DND-41 (cell line): ENCODE results near the gene CASQ1.

ENCODE experiments used
- ATAC-seq: fragments of 200-7000 bp; cut with Tn5 transposase; 3 replicates; pipeline ENCODE4 v1.9.1; 2021; ENCODE audit warnings: low read depth; ENCODE audit not compliant: insufficient read depth
- DNase-seq: peaks from one replicate; pipeline ENCODE4 v3.0.0-alpha.2; 2020
- H2AFZ ChIP-seq: 2 replicates; pipeline ENCODE4 v1.6.0; 2012; ENCODE audit warnings: low read depth, low read length
- H3K27ac ChIP-seq: 2 replicates; pipeline ENCODE4 v1.5.1; 2012; ENCODE audit warnings: low read length, inconsistent platforms
- H3K27me3 ChIP-seq: fragments of 200-600 bp; sonication (generic); 2 replicates; pipeline ENCODE4 v1.6.0; 2012; ENCODE audit warnings: low read length, mild to moderate bottlenecking, inconsistent platforms; ENCODE audit not compliant: insufficient read depth, poor library complexity
- H3K36me3 ChIP-seq: 2 replicates; pipeline ENCODE4 v1.5.1; 2012; ENCODE audit warnings: low read length, inconsistent platforms; ENCODE audit not compliant: insufficient read depth
- H3K4me1 ChIP-seq: 2 replicates; pipeline ENCODE4 v1.5.1; 2012; ENCODE audit warnings: mild to moderate bottlenecking, low read length; ENCODE audit not compliant: insufficient read depth
- H3K4me2 ChIP-seq: 2 replicates; pipeline ENCODE4 v1.6.0; 2012; ENCODE audit warnings: mild to moderate bottlenecking, moderate library complexity, low read length, inconsistent platforms; ENCODE audit not compliant: insufficient read depth
- H3K4me3 ChIP-seq, 2 experiments: fragments of 200-600 bp in 1 of 2; shearing (Covaris generic) in 1 of 2; 2 replicates each; pipeline ENCODE4 v1.5.1; 2012 to 2016; ENCODE audit warnings: inconsistent platforms in 2 of 2, low read length in 2 of 2, mild to moderate bottlenecking in 2 of 2, low read depth in 1 of 2, moderate library complexity in 1 of 2
- H3K79me2 ChIP-seq: 2 replicates; pipeline ENCODE4 v1.6.0; 2012; ENCODE audit warnings: low read length, inconsistent platforms; ENCODE audit not compliant: insufficient read depth
- H3K9ac ChIP-seq: 2 replicates; pipeline ENCODE4 v1.6.0; 2012; ENCODE audit warnings: low read depth, mild to moderate bottlenecking, inconsistent platforms, low read length, moderate library complexity
- H3K9me3 ChIP-seq: 2 replicates; pipeline ENCODE4 v1.5.1; 2012; ENCODE audit warnings: low read length, moderate library complexity, mild to moderate bottlenecking, inconsistent platforms; ENCODE audit not compliant: insufficient read depth, severe bottlenecking
- H4K20me1 ChIP-seq: 2 replicates; pipeline ENCODE4 v1.6.0; 2012; ENCODE audit warnings: low read length; ENCODE audit not compliant: insufficient read depth
- EZH2 ChIP-seq: IDR thresholded peaks from 3 replicates; pipeline ENCODE4 v1.6.1; 2012; ENCODE audit warnings: borderline replicate concordance, low read depth, mild to moderate bottlenecking, moderate library complexity, low read length, inconsistent platforms; ENCODE audit not compliant: severe bottlenecking
- TF ChIP-seq, protein P1 (sequence below): IDR thresholded peaks from 2 replicates; pipeline ENCODE4 v1.5.1; 2012; ENCODE audit warnings: borderline replicate concordance, low read length, moderate library complexity, mild to moderate bottlenecking; ENCODE audit not compliant: poor library complexity, severe bottlenecking; ENCODE audit errors: extremely low read depth

CASQ1 gene

DNA sequence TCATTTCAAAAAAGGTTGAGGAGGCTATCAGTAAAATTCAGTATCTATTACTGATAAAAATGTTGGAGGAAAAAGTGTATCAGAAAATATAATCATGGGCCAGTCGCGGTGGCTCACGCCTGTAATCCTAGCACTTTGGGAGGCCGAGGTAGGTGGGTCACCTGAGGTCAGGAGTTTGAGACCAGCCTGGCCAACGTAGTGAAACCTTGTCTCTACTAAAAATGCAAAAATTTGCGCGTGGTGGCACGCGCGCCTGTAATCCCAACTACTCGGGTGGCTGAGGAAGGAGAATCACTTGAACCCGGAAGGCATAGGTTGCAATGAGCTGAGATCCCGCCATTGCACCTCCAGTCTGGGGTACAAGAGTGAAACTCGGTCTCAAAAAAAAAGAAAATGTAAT is 44.3 kb upstream of the CASQ1 start:
- Histone ChIP-seq H2AFZ (no peak overlapping the region), H3K4me3 (no peak overlapping the region), H4K20me1 (no peaks in the 10 kb centered on the region), H3K27ac (no peak overlapping the region), H3K9me3 (no peaks in the 10 kb centered on the region), H3K4me2 (no peak overlapping the region), H3K9ac (no peak overlapping the region), H3K4me1 (no peaks in the 10 kb centered on the region), H3K79me2 (no peaks in the 10 kb centered on the region), H3K27me3 (peaks cover 29% of the 10 kb centered on the region), H3K36me3 (no peaks in the 10 kb centered on the region)
- ATAC-seq: no peak
- TF ChIP-seq, protein P1, sequence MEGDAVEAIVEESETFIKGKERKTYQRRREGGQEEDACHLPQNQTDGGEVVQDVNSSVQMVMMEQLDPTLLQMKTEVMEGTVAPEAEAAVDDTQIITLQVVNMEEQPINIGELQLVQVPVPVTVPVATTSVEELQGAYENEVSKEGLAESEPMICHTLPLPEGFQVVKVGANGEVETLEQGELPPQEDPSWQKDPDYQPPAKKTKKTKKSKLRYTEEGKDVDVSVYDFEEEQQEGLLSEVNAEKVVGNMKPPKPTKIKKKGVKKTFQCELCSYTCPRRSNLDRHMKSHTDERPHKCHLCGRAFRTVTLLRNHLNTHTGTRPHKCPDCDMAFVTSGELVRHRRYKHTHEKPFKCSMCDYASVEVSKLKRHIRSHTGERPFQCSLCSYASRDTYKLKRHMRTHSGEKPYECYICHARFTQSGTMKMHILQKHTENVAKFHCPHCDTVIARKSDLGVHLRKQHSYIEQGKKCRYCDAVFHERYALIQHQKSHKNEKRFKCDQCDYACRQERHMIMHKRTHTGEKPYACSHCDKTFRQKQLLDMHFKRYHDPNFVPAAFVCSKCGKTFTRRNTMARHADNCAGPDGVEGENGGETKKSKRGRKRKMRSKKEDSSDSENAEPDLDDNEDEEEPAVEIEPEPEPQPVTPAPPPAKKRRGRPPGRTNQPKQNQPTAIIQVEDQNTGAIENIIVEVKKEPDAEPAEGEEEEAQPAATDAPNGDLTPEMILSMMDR: no peak
- no peak for TF ChIP-seq EZH2
- DNase-seq: no peak

DNA sequence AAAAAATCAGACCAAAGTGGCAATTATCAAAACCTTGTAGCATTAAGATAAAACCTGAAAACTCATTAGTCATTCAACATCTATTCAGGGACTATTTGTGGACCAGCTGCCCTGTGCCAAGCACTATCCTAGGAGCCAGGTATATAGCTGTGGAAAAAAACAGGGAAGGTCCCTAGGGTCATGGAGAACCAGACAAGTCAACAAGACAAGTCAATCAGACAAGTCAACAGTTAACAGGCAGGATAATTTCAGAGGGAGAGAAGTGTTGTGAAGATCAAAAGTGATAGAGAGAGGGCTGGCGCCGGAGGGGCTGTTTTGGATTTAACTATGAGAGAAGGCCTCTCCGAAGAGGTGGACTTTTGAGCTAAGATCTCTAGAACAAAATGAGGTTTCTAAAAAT is 42.3 kb upstream of the CASQ1 start:
- Histone ChIP-seq H3K27ac (no peak overlapping the region), H3K79me2 (no peaks in the 10 kb centered on the region), H3K4me1 (no peaks in the 10 kb centered on the region), H2AFZ (no peak overlapping the region), H3K9me3 (no peaks in the 10 kb centered on the region), H4K20me1 (no peaks in the 10 kb centered on the region), H3K9ac (no peak overlapping the region), H3K27me3 (peaks cover 21% of the 10 kb centered on the region), H3K4me3 (no peak overlapping the region), H3K4me2 (no peak overlapping the region), H3K36me3 (no peaks in the 10 kb centered on the region)
- TF ChIP-seq, protein P1: no peak
- no peak for TF ChIP-seq EZH2
- DNase-seq (no peak), ATAC-seq (no peak)

DNA sequence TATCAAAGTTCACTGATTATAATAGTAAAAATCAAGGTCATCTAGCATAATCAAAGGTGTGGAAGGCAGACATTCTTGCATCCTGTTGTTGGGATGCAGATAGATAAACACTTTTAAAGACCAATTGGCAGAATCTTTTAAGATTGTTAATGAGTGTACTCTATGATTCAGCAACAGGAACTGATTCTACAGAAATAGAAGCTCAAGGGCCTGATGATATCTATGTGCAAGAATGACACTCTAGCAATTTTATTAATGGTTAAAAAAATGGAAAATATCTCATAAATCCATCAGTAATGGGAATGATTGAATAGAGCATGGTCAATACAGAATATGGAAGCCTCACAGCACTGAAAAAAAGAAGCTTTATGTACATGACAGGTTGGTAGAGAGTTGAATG is 41.1 kb upstream of the CASQ1 start:
- TF ChIP-seq EZH2: no peak
- TF ChIP-seq, protein P1: no peak
- H2AFZ ChIP-seq: no peak overlapping the region
- H3K9ac ChIP-seq: no peak overlapping the region
- H3K4me2 ChIP-seq: no peak overlapping the region
- H3K9me3 ChIP-seq: no peaks in the 10 kb centered on the region
- no peaks in the 10 kb centered on the region for H4K20me1 ChIP-seq
- no peaks in the 10 kb centered on the region for H3K36me3 ChIP-seq
- peaks cover 18% of the 10 kb centered on the region for H3K27me3 ChIP-seq
- DNase-seq: no peak
- H3K27ac ChIP-seq: no peak overlapping the region
- H3K4me3 ChIP-seq: no peak overlapping the region
- ATAC-seq: no peak
- no peaks in the 10 kb centered on the region for H3K79me2 ChIP-seq
- no peaks in the 10 kb centered on the region for H3K4me1 ChIP-seq

DNA sequence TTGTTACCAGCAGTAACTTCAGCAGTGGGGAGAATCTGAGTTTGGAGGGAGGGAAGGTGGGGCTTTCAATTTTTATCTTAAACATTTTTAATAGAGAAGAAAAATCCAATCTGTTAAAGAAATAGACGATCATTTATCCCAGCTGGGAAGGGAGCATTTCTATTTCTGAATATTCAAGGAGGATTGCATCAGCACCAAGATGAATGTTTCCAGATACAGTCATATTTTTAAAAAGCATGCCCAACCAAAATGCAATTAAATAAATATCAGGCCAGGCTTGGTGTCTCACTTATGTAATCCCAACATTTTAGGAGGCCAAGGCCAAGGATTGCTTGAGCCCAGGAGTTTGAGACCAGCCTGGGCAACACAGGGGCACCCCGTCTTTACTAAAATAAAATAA is 40.7 kb upstream of the CASQ1 start:
- Histone ChIP-seq H3K9ac (no peak overlapping the region), H4K20me1 (no peaks in the 10 kb centered on the region), H2AFZ (no peak overlapping the region), H3K27ac (no peak overlapping the region), H3K27me3 (peaks cover 13% of the 10 kb centered on the region), H3K36me3 (no peaks in the 10 kb centered on the region), H3K79me2 (no peaks in the 10 kb centered on the region), H3K4me1 (no peaks in the 10 kb centered on the region), H3K4me2 (no peak overlapping the region), H3K4me3 (no peak overlapping the region), H3K9me3 (no peaks in the 10 kb centered on the region)
- DNase-seq: no peak
- ATAC-seq: no peak
- no peak for TF ChIP-seq EZH2
- TF ChIP-seq, protein P1: no peak
